Tibial nerve (tissue), 4 donors: ENCODE data around the gene RARRES2.

ENCODE experiments used
- EP300 ChIP-seq, 2 donors: sonication (generic); formaldehyde crosslinking; IDR thresholded peaks; one replicate each; pipeline ENCODE4 v1.6.1; 2017; ENCODE audit warnings: antibody characterized with exemption in 2 of 2, mild to moderate bottlenecking in 1 of 2
- POLR2A ChIP-seq, 2 donors: fragments of 450-650 bp; IDR thresholded peaks; one replicate each; pipeline ENCODE4 v1.6.1; 2017; ENCODE audit warnings: antibody characterized with exemption in 2 of 2, mild to moderate bottlenecking in 2 of 2, moderate library complexity in 2 of 2
- TF ChIP-seq, protein P1 (sequence below), 5 experiments: fragments of 200-600 bp in 3 of 5; fragments of 450-650 bp in 2 of 5; sonication (generic) in 3 of 5; IDR thresholded peaks; one replicate each; pipeline ENCODE4 v1.5.1; 2016 to 2019; ENCODE audit warnings: antibody characterized with exemption in 5 of 5, mild to moderate bottlenecking in 3 of 5, moderate library complexity in 2 of 5

DNA sequence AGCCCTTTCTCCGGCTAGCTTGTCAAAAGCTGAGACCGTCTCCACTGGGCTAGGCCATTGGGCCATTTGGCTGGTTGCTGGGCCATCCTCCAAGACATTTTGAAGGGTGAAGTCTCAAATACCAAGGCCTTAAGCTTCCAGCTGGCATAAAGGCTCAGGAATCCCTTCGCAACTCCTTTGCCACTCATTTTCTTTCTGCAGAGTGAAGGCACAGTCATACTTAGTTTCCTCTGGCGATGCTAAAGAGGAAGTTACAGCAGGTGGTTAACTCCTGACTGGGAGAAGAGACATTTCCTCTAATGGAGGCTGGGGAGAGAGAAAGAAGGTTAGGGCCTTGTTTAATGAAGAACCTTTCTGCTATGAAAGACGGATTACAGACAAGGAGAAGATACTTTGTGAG is 22.4 kb upstream of the RARRES2 start:
- TF ChIP-seq, protein P1, sequence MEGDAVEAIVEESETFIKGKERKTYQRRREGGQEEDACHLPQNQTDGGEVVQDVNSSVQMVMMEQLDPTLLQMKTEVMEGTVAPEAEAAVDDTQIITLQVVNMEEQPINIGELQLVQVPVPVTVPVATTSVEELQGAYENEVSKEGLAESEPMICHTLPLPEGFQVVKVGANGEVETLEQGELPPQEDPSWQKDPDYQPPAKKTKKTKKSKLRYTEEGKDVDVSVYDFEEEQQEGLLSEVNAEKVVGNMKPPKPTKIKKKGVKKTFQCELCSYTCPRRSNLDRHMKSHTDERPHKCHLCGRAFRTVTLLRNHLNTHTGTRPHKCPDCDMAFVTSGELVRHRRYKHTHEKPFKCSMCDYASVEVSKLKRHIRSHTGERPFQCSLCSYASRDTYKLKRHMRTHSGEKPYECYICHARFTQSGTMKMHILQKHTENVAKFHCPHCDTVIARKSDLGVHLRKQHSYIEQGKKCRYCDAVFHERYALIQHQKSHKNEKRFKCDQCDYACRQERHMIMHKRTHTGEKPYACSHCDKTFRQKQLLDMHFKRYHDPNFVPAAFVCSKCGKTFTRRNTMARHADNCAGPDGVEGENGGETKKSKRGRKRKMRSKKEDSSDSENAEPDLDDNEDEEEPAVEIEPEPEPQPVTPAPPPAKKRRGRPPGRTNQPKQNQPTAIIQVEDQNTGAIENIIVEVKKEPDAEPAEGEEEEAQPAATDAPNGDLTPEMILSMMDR (IDR thresholded peaks at IDR 0.05) = no peak
- TF ChIP-seq POLR2A (IDR thresholded peaks at IDR 0.05) = no peak
- TF ChIP-seq EP300 (IDR thresholded peaks at IDR 0.05) = no peak
